Measurements from ENCODE around the gene AKAP10.
"Not testable (repeated sequence)": the region's sequence is repeated elsewhere in the genome, so short reads cannot be mapped to it uniquely, and the experiment has no call there.

The AKAP10 gene

DNA sequence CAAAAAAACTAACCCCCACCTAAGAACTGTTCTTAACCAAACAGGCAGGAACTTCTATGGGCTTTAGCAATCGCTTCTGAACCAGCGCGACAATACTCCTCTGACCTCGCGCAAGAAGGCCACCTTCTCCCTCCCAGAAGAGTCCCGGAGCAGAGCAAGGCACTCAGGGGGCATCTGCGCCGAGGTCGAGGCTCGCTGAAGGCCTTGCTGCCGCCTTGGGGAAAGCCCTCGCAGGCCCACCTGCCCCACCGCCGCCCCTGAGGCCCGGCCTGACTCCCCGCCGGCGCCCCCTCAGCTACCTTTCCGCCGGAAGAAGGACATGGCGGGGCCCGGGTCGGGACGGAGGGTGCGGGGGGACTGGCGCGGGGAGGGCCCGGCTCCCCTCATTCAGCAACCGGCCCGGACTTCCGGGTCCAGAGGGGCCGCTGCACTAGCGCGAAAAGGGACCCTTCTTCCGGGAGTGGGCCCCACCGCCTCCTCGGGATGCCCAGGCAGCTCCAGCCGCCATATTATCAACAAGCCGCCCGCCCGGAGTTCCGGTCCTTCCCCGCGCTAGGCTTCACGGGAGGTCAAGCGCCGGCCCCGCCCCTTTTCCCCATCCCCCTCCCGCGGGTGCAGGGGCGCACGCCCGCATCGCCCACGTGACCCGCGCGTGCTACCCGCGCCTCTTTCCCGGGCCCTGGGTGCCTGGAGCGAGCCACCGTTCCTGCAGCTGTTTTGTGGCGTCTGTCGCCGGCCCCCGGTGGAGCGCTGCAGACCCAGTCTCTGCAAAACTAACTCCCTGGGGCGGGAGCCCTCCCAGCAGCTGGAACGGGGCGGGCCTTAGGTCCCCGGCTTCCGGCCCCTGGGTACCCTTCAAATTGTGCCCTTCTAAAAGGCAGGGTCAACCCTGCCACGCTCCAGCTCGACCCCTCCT is at the start of gene AKAP10:
TSS of gene AKAP10 (minus strand) at position 536 of the 916 bp plus-strand sequence. CDS start at position 387, 149 bp downstream.
- peak; percentile 87 for DNase-seq (ENCODE audit: low spot score)

- no peak for DNase-seq (ENCODE audit: low spot score)
These were observed 49.3 kb upstream of the AKAP10 start for GRCh38 chr17:20026960-20027359.

- DNase-seq (ENCODE audit: low spot score), result no peak
These were observed 45.1 kb upstream of the AKAP10 start for GRCh38 chr17:20022701-20023100.

DNA sequence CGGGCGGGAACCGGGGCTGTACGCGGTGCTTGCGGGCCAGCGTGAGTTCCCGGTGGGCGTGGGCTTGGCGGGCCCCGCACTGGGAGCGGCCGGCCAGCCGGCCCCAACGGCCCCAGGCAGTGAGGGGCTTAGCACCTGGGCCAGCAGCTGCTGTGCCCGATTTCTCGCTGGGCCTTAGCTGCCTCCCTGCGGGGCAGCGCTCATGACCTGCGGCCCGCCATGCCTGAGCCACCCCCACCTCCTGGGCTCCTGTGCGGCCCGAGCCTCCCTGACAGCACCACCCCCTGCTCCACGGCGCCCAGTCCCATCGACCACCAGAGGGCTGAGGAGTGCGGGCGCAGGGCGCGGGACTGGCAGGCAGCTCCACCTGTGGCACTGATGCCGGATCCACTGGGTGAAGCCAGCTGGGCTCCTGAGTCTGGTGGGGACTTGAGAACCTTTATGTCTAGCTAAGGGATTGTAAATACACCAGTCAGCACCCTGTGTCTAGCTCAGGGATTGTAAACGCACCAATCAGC is 38.9 kb upstream of the AKAP10 start:
- not testable (repeated sequence) for DNase-seq (ENCODE audit: low spot score)

DNA sequence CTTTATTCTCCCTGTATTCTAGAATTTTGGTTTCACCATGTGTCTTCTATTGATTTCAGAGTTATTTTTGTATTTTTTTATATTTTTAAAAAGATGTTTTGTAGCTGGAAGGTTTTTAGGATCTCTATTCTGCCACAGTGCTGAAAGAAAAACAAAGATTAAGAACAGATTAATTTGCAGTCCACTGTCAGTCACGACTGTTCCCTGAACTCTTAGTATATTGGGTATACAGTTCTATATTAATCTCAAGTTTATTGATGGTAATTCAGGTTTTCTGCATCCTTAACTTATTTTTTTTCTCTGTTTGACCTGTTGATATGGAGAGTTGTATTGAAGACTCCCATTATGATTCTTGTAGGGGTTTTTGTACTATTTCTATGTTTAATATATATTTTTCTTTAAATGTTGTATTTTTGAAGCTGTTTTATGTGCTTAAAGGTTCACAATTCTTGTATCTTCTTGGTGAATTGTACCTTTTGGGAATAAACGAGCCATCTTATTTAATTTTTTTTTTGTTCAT is 34.4 kb upstream of the AKAP10 start:
- no peak for DNase-seq (ENCODE audit: low spot score)

DNA sequence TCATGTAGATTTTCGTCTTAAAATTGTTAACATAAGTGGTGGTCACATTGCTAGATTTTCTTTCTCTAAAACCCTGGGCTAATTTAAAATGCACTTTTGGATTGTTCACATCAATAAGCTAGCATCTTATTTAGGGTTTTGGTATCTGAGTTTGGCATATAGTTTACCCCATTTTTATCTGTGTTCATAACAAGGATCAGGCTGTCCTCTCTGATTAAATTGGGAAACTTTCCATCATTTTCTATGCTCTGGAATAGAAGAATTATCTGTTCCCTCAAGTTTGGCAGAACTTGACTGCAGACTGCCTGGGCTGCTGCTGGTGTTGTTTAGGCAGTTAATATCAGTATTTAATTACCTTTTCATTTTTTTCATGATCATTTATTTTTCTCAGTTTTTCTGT is 33.3 kb upstream of the AKAP10 start:
- DNase-seq (ENCODE audit: low spot score), result no peak

- DNase-seq (ENCODE audit: low spot score), result peak; percentile 44
These were observed 32.7 kb upstream of the AKAP10 start for GRCh38 chr17:20010099-20010863.

GRCh38 chr17:20009302-20010098 is 31.9 kb upstream of the AKAP10 start, which contains the start of gene SPECC1:
SPECC1 (plus strand) TSS chr17:20009359; CDS start chr17:20096652, 87,293 bp downstream.
- peak; percentile 73 for DNase-seq (ENCODE audit: low spot score)

DNA sequence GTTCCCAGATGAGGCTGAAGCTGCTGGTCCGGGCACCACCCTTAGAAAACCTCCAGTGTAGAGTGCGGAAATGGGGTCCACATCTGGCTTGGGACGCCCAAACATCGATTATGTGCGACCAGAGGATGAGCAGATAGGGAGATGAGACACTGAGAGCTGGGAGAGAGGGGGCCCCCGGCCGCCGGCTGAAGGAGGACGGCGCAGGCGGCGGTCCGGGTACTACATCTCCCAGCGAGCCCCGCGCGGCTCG is 31.3 kb upstream of the AKAP10 start:
- no peak for DNase-seq (ENCODE audit: low spot score)

- no peak for DNase-seq (ENCODE audit: low spot score)
These were observed 30.8 kb upstream of the AKAP10 start for GRCh38 chr17:20008242-20009051.

DNA sequence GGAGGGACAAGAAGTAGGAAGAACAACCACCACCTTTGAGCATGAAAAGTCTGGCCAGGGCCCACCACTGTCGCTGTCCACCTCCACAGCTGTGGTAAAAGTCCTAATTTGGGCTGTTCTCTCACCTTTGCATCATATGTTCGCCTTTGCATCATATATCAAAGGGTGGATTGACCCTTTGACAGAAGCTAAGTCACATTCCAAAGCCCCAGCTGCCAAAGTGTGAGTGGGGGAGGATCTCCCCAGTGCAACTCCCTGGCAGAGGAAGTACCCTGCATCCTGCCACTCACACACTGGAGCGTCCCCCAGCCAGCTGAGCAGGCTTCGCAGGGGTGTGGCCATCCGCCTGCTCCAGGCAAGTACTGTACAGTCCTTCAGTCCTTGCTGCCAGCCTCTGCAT is 18.9 kb upstream of the AKAP10 start:
- no peak for DNase-seq (ENCODE audit: low spot score)

DNA sequence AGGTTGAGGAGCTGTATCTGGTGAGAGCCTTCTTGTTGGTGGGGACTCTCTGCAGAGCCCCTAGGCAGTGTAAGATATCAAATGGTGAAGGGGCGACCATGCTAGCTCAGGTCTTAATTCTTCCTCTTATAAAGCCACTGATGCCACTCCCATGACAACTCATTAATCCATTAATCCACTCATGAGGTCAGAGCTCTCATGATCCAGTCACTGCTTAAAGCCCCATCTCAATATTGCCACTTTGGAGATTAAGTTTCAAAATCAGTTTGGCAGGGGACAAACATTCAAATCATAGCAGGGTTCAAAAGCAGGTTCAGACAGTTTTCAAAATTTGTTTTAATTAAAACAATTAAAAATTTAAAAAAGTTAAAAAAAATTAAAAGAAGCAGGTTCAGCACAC is 18.5 kb upstream of the AKAP10 start:
- no peak for DNase-seq (ENCODE audit: low spot score)

DNA sequence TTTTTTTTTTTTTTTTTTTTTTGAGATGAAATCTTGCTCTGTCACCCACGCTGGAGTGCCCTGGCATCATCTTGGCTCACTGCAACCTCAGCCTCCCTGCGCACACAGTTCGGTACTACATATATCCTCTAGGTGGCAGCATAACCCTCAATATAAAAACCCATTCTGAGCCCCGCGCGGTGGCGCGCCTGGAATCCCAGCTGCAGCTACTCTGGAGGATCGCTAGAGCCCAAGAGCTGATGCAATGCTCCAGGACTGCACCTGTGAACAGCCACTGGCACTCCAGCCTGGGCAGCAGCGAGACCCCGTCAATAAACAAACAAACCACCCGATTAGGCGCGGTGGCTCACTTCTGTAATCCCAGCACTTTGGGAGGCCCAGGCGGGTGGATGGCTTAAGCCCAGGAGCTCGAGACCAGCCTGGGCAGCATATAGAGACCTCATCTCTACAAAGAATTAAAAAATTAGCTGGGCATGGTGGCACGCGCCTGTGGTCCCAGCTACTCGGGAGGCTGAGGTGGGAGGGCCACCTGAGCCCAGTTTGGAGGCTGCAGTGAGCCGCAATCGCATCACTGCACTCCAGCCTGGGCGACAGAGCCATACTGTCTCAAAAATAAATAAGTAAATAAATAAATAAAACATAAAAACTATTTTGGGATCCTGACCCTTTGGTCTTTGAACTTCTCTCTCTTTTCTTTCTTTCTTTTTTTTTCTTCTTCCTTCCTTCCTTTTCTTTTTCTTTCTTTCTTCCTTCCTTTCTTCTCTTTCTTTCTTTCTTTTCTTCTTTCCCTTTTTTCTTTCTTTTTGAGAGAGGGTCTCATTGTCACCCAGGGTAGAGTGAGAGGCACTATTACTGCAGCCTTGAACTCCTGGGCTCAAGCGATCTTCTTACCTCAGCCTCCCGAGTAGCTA is 15.4 kb upstream of the AKAP10 start:
- DNase-seq (ENCODE audit: low spot score), result peak; percentile 63

GRCh38 chr17:19991252-19991885 is 13.7 kb upstream of the AKAP10 start:
- DNase-seq (ENCODE audit: low spot score), result no peak

DNA sequence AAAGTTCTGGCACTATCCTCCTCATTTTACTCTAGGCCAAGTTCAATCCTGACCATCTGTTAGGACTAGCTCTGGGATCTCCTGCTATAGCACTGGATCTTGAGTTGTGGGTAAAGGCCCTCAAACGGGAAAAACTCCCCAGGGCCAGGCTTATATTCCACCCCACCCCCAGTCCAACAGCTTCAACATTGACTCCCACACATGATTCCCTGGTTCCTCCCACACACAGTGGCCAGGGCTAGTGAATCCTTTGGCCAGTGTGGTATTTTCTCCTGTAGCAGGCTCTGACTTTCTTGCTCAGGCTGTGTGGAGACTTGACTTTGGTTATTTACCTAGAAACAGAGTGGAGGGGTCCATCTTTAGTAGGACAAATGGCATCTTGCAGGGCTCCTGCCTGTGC is 10.3 kb upstream of the AKAP10 start:
- DNase-seq (ENCODE audit: low spot score), result no peak

GRCh38 chr17:19986941-19987861 is 9.6 kb upstream of the AKAP10 start:
- no peak for DNase-seq (ENCODE audit: low spot score)

- DNase-seq (ENCODE audit: low spot score), result no peak
These were observed 2.5 kb upstream of the AKAP10 start for GRCh38 chr17:19979917-19980770.
